ENCODE results near the gene ACTA2.

The ACTA2 gene

GRCh38 chr10:88952647-88953111 lies at the start of gene ACTA2:
Gene ACTA2 (minus strand): TSS chr10:88952773. CDS start chr10:88948930, 3,843 bp downstream.
- H3K27ac ChIP-seq = no peak within 1 kb of the TSS
- TF ChIP-seq CTCF (conservative IDR thresholded peaks at IDR 0.05) = no peak
- TF ChIP-seq ZFX (IDR thresholded peaks at IDR 0.05) = no peak

DNA sequence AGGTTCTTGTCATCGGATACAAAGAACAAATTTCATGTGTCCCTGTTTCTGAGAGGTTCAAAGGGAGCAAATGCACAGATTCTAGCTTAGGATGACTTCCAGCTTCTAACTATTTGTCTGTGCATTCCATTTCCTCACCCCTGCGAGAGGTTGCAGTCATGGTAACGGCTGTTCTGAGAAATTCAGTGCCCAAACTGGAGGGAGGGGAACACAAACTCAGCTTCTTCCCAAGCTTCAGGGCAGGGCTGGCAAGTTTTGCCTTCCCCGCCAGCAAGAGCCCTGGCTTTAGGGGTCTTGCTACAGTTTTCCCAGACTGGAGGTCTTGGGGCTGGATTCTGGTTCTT lies 49.1 kb upstream of the ACTA2 start:
- no peak overlapping the region for H3K27ac ChIP-seq
- TF ChIP-seq CTCF (conservative IDR thresholded peaks at IDR 0.05) = no peak
- TF ChIP-seq ZFX (IDR thresholded peaks at IDR 0.05) = no peak

- no peak overlapping the region for H3K27ac ChIP-seq
- TF ChIP-seq CTCF (conservative IDR thresholded peaks at IDR 0.05) (no peak), ZFX (IDR thresholded peaks at IDR 0.05) (no peak)
Measured at GRCh38 chr10:89001024-89001728, 48.6 kb upstream of the ACTA2 start.

DNA sequence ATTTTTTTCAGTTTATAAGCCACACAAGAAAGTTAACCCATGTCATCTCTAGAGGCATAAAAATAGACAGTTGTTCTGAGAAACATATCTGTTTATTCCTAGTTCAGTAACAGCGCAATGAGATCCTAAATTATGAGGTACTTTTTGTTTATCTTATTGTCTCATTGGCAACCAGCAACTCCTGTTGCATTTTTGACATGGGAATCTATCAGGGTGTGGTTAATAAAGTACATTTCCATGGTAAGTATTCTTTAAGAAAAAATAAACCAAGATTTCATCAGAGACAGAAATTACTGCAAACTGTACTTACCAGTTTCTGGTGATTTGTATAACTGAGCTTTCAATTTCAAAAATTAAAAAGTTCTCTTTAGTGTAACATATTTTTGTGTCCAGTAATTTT lies 47.1 kb upstream of the ACTA2 start:
- H3K27ac ChIP-seq = no peak overlapping the region
- no peak for TF ChIP-seq CTCF (conservative IDR thresholded peaks at IDR 0.05)
- no peak for TF ChIP-seq ZFX (IDR thresholded peaks at IDR 0.05)

GRCh38 chr10:88996927-88997326 lies 44.4 kb upstream of the ACTA2 start:
- H3K27ac ChIP-seq = no peak overlapping the region
- TF ChIP-seq CTCF (conservative IDR thresholded peaks at IDR 0.05) = no peak
- no peak for TF ChIP-seq ZFX (IDR thresholded peaks at IDR 0.05)

GRCh38 chr10:88995156-88995876 lies 42.7 kb upstream of the ACTA2 start:
- TF ChIP-seq CTCF (conservative IDR thresholded peaks at IDR 0.05) (no peak), ZFX (IDR thresholded peaks at IDR 0.05) (no peak)
- no peak overlapping the region for H3K27ac ChIP-seq

DNA sequence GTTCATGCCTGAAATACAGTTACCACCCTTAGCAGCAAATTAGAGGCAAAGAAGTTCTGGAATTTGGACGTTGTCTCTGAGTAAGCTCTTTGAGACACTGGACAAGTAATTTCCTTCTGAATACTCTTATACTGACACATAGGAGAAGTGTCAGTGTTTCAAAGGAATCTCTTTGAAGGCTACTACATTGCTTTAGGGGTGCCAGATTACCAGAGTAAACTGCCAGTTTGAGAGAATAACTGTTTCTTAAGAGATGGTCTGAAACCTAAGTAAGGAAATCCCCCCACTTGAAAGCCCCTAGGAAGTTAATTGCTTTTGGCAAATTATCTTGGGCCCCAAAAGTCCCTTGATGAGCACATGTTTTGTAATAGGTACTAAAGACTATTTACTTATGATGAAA lies 41.4 kb upstream of the ACTA2 start:
- H3K27ac ChIP-seq = no peak overlapping the region
- TF ChIP-seq CTCF (conservative IDR thresholded peaks at IDR 0.05) (no peak), ZFX (IDR thresholded peaks at IDR 0.05) (no peak)

Data from C4-2B (cell line).